ENCODE measurements around the gene LRP1. TPM values are rescaled to one million over a fixed set of nuclear protein-coding genes. Genes with fewer than 3 reads are reported as not detected.

Gene LRP1
- total RNA-seq, 4 donors from 2014 or later: 185 to 292 (median 216) TPM

- no peak for ATAC-seq
- WGBS, 2 donors (ENCODE audit: low coverage in 1 of 2): 84 to 90% methylated on average over 5 to 7 of the region's 14 CpGs
- H3K4me3 ChIP-seq: no peak overlapping the region
These were observed 32.5 kb downstream of the LRP1 start for GRCh38 chr12:57160741-57161140.

DNA sequence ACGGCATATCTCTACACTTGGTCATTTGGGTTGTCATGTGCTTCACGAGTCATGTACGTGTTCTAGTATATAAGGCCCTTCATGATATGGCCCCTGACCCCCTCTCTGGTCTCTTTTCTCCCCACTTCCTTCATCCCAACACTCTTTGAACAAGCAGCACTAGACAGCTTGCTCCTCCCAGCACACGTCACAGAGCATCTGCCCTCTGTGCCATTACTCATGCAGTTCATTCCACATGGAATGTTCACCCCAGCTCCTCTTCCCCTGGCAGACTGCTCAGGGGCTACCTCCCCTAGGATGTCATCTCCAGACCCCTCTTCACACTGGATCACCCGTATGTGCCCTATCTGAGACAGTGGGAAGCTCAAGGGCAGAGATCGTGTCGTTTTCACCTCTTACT lies 33.2 kb downstream of the LRP1 start:
- no peak overlapping the region for H3K4me3 ChIP-seq
- no peaks in the 10 kb centered on the region for H3K9me3 ChIP-seq
- no peaks in the 10 kb centered on the region for H3K27me3 ChIP-seq
- no peak for ATAC-seq
- no peak overlapping the region for H3K27ac ChIP-seq
- H3K36me3 ChIP-seq: peaks cover 0 to 100% of the 10 kb centered on the region in 2 donors
- H3K4me1 ChIP-seq: peaks cover 0 to 25% (median 11%) of the 10 kb centered on the region in 3 donors
- 66 to 75% methylated on average over 5 to 7 of the region's 7 CpGs for WGBS, 2 donors (ENCODE audit: low coverage in 1 of 2)
- TF ChIP-seq, protein P1, sequence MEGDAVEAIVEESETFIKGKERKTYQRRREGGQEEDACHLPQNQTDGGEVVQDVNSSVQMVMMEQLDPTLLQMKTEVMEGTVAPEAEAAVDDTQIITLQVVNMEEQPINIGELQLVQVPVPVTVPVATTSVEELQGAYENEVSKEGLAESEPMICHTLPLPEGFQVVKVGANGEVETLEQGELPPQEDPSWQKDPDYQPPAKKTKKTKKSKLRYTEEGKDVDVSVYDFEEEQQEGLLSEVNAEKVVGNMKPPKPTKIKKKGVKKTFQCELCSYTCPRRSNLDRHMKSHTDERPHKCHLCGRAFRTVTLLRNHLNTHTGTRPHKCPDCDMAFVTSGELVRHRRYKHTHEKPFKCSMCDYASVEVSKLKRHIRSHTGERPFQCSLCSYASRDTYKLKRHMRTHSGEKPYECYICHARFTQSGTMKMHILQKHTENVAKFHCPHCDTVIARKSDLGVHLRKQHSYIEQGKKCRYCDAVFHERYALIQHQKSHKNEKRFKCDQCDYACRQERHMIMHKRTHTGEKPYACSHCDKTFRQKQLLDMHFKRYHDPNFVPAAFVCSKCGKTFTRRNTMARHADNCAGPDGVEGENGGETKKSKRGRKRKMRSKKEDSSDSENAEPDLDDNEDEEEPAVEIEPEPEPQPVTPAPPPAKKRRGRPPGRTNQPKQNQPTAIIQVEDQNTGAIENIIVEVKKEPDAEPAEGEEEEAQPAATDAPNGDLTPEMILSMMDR (IDR thresholded peaks at IDR 0.05): no peak
- TF ChIP-seq POLR2AphosphoS5 (IDR thresholded peaks at IDR 0.05) (no peak), POLR2A (IDR thresholded peaks at IDR 0.05) (no peak)

More at GRCh38 chr12:57160741-57161140, 32.5 kb downstream of the LRP1 start:
- TF ChIP-seq EP300 (IDR thresholded peaks at IDR 0.05): no peak
- TF ChIP-seq, protein P1 (IDR thresholded peaks at IDR 0.05): no peak
- Histone ChIP-seq H3K27me3 (no peaks in the 10 kb centered on the region), H3K4me1 (peaks cover 0 to 25% (median 11%) of the 10 kb centered on the region in 3 donors), H3K36me3 (peaks cover 0 to 100% of the 10 kb centered on the region in 2 donors), H3K9me3 (no peaks in the 10 kb centered on the region), H3K27ac (no peak overlapping the region)

- H3K9me3 ChIP-seq: no peaks in the 10 kb centered on the region
- H3K27ac ChIP-seq: no peak overlapping the region
- 100% methylated on average over 1 of the region's 8 CpGs; no CpG with 5 or more reads in 1 of the 2 donors for WGBS, 2 donors (ENCODE audit: low coverage in 1 of 2)
- H3K27me3 ChIP-seq: no peaks in the 10 kb centered on the region
- peaks cover 0 to 100% of the 10 kb centered on the region in 2 donors for H3K36me3 ChIP-seq
- H3K4me1 ChIP-seq: peaks cover 0 to 22% (median 11%) of the 10 kb centered on the region in 3 donors
- H3K4me3 ChIP-seq: no peak overlapping the region
- TF ChIP-seq EP300 (IDR thresholded peaks at IDR 0.05) (no peak), POLR2AphosphoS5 (IDR thresholded peaks at IDR 0.05) (no peak), POLR2A (IDR thresholded peaks at IDR 0.05) (no peak)
- TF ChIP-seq, protein P1 (IDR thresholded peaks at IDR 0.05): no peak
- ATAC-seq: no peak
These were observed 34.4 kb downstream of the LRP1 start for GRCh38 chr12:57162553-57163125.

DNA sequence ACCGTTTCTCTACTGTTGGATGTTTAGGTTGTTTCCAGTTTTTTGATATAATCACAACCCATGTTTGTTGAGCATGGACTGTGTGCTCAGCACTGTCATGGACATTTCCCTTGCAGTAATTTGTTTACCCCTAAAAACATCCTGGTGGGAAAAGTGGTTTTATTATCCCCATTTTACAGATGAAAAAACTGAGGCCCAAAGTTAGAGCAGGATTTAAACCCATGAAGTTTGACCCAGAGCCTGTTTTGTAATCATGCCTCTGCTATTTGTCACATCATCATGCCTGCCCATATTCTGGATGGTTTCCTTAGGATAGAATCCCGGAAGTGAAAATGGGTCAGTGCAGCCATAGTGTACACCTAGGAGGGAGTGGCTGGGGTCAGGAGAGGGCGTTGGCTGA lies 36.2 kb downstream of the LRP1 start:
- peaks cover 0 to 4% (median 0%) of the 10 kb centered on the region in 3 donors for H3K4me1 ChIP-seq
- H3K27me3 ChIP-seq: no peaks in the 10 kb centered on the region
- H3K27ac ChIP-seq: no peak overlapping the region
- TF ChIP-seq POLR2A (IDR thresholded peaks at IDR 0.05) (no peak), EP300 (IDR thresholded peaks at IDR 0.05) (no peak), POLR2AphosphoS5 (IDR thresholded peaks at IDR 0.05) (no peak)
- TF ChIP-seq, protein P1 (IDR thresholded peaks at IDR 0.05): no peak
- 65 to 87% methylated on average over 3 of the region's 3 CpGs for WGBS, 2 donors (ENCODE audit: low coverage in 1 of 2)
- no peak for ATAC-seq
- H3K4me3 ChIP-seq: no peak overlapping the region
- H3K9me3 ChIP-seq: no peaks in the 10 kb centered on the region
- peaks cover 0 to 100% of the 10 kb centered on the region in 2 donors for H3K36me3 ChIP-seq

- peaks cover 0 to 100% of the 10 kb centered on the region in 2 donors for H3K36me3 ChIP-seq
- H3K27me3 ChIP-seq: no peaks in the 10 kb centered on the region
- TF ChIP-seq EP300 (IDR thresholded peaks at IDR 0.05) (no peak), POLR2AphosphoS5 (IDR thresholded peaks at IDR 0.05) (no peak), POLR2A (IDR thresholded peaks at IDR 0.05) (no peak)
- TF ChIP-seq, protein P1 (IDR thresholded peaks at IDR 0.05): no peak
- H3K9me3 ChIP-seq: no peaks in the 10 kb centered on the region
- WGBS, 2 donors (ENCODE audit: low coverage in 1 of 2): 76 to 83% methylated on average over 4 to 9 of the region's 13 CpGs
- H3K4me1 ChIP-seq: no peaks in the 10 kb centered on the region
- H3K4me3 ChIP-seq: no peak overlapping the region
- no peak for ATAC-seq
- H3K27ac ChIP-seq: no peak overlapping the region
These were observed 36.8 kb downstream of the LRP1 start for GRCh38 chr12:57164966-57165625.

Measured in gastroesophageal sphincter (tissue), 4 donors.